IMR-90 (cell line): ENCODE data around the gene PIGW. TPM values are rescaled to one million over a fixed set of nuclear protein-coding genes. Genes with fewer than 3 reads are reported as not detected.

Source experiments
- ATAC-seq: fragments of 200-7000 bp; cut with Tn5 transposase; 2 replicates; pipeline ENCODE4 v1.9.1; 2020; ENCODE audit warnings: low read depth, mild to moderate bottlenecking, moderate library complexity
- BruUV-seq: library from RNA; stranded (reverse); fragments of 400-500 nt; replicated peaks from 2 replicates; lab custom pipeline; 2021; lab: Mats Ljungman, UMichigan
- CTCF ChIA-PET: fragments of 300-600 bp; formaldehyde crosslinking; extraction: SDS; loops from one replicate; lab custom pipeline; 2021; ENCODE audit warnings: antibody characterized with exemption; lab: Yijun Ruan, JAX
- POLR2A ChIA-PET: fragments of 300-600 bp; sonication (Branson Sonifier 250); formaldehyde crosslinking; loops from one replicate; lab custom pipeline; 2022; ENCODE audit warnings: antibody characterized with exemption; ENCODE audit not compliant: unreplicated experiment; lab: Charles Lee
- DNase-seq: peaks from one replicate; pipeline ENCODE4 v3.0.0; 2013
- H2AFZ ChIP-seq: replicated peaks from 2 replicates; pipeline ENCODE3; 2013; ENCODE audit warnings: low read length, mild to moderate bottlenecking; ENCODE audit not compliant: poor library complexity
- H2AK5ac ChIP-seq: 2 replicates; pipeline ENCODE4 v1.6.1; 2013; ENCODE audit warnings: low read depth, low read length, inconsistent platforms
- H2AK9ac ChIP-seq: replicated peaks from 2 replicates; pipeline ENCODE3; 2013; ENCODE audit warnings: mild to moderate bottlenecking, low read depth, low read length, moderate library complexity; ENCODE audit not compliant: poor library complexity
- H2BK120ac ChIP-seq: 2 replicates; pipeline ENCODE4 v1.6.1; 2013; ENCODE audit warnings: low read depth, low read length, inconsistent platforms
- H2BK15ac ChIP-seq: 3 replicates; pipeline ENCODE4 v1.6.1; 2013; ENCODE audit warnings: low read depth, low read length, inconsistent platforms
- H2BK20ac ChIP-seq: 2 replicates; pipeline ENCODE4 v1.6.1; 2013; ENCODE audit warnings: low read depth, mild to moderate bottlenecking, inconsistent platforms, low read length, moderate library complexity
- H2BK5ac ChIP-seq: 2 replicates; pipeline ENCODE4 v1.6.1; 2013; ENCODE audit warnings: mild to moderate bottlenecking, low read depth, low read length, inconsistent platforms; ENCODE audit not compliant: poor library complexity, severe bottlenecking
- H3K14ac ChIP-seq: replicated peaks from 2 replicates; pipeline ENCODE4 v1.6.1; 2013; ENCODE audit warnings: low read depth, low read length, inconsistent platforms
- H3K18ac ChIP-seq: 2 replicates; pipeline ENCODE4 v1.6.1; 2013; ENCODE audit warnings: low read depth, low read length, control low read depth
- H3K23ac ChIP-seq: 2 replicates; pipeline ENCODE4 v1.6.1; 2013; ENCODE audit warnings: low read depth, low read length, inconsistent platforms
- H3K27ac ChIP-seq: 2 replicates; pipeline ENCODE4 v1.5.1; 2013; ENCODE audit warnings: mild to moderate bottlenecking, control low read depth, low read length; ENCODE audit not compliant: insufficient read depth
- H3K27me3 ChIP-seq: 2 replicates; pipeline ENCODE4 v1.6.1; 2013; ENCODE audit warnings: low read length; ENCODE audit not compliant: control insufficient read depth, insufficient read depth
- H3K36me3 ChIP-seq: 2 replicates; pipeline ENCODE4 v1.6.1; 2013; ENCODE audit warnings: low read length, mixed read lengths; ENCODE audit not compliant: control insufficient read depth, insufficient read depth
- H3K4ac ChIP-seq: 2 replicates; pipeline ENCODE4 v1.6.1; 2013; ENCODE audit warnings: low read depth, low read length, inconsistent platforms
- H3K4me1 ChIP-seq: 2 replicates; pipeline ENCODE4 v1.6.1; 2013; ENCODE audit warnings: low read length, mixed read lengths; ENCODE audit not compliant: control insufficient read depth, insufficient read depth
- H3K4me2 ChIP-seq: 2 replicates; pipeline ENCODE4 v1.6.1; 2013; ENCODE audit warnings: low read depth, mild to moderate bottlenecking, control low read depth, low read length, moderate library complexity
- H3K4me3 ChIP-seq: 2 replicates; pipeline ENCODE4 v1.5.1; 2013; ENCODE audit warnings: low read depth, mild to moderate bottlenecking, control low read depth, low read length, moderate library complexity; ENCODE audit not compliant: insufficient read depth
- H3K56ac ChIP-seq: 2 replicates; pipeline ENCODE4 v1.6.1; 2013; ENCODE audit warnings: low read length, inconsistent platforms; ENCODE audit not compliant: insufficient read depth; ENCODE audit errors: extremely low read depth
- H3K79me1 ChIP-seq, 2 experiments: 2 replicates each; pipeline ENCODE4 v1.6.1; 2013; ENCODE audit warnings: low read length in 2 of 2, inconsistent platforms in 1 of 2, low read depth in 1 of 2
- H3K9ac ChIP-seq: 2 replicates; pipeline ENCODE4 v1.6.1; 2013; ENCODE audit warnings: low read depth, low read length, control low read depth
- H3K9me1 ChIP-seq: 2 replicates; pipeline ENCODE4 v1.6.1; 2013; ENCODE audit warnings: low read length, inconsistent platforms; ENCODE audit not compliant: insufficient read depth
- H3K9me3 ChIP-seq: 2 replicates; pipeline ENCODE4 v1.6.1; 2013; ENCODE audit warnings: low read length; ENCODE audit not compliant: control insufficient read depth, insufficient read depth
- H4K20me1 ChIP-seq: 2 replicates; pipeline ENCODE4 v1.6.1; 2013; ENCODE audit warnings: low read length, inconsistent platforms; ENCODE audit not compliant: insufficient read depth
- H4K5ac ChIP-seq: 2 replicates; pipeline ENCODE4 v1.6.1; 2013; ENCODE audit warnings: mild to moderate bottlenecking, low read depth, low read length, control low read depth
- H4K8ac ChIP-seq, 2 experiments: 2 replicates each; pipeline ENCODE4 v1.6.1; 2013; ENCODE audit warnings: low read depth in 2 of 2, low read length in 2 of 2, control low read depth in 1 of 2, inconsistent platforms in 1 of 2
- H4K91ac ChIP-seq: 2 replicates; pipeline ENCODE4 v1.6.1; 2013; ENCODE audit warnings: low read depth, low read length, inconsistent platforms; ENCODE audit not compliant: insufficient read depth
- BHLHE40 ChIP-seq: fragments of 150-350 bp; IDR thresholded peaks from 2 replicates; pipeline ENCODE4 v1.6.1; 2016; ENCODE audit warnings: mild to moderate bottlenecking, low read depth, low read length
- CEBPB ChIP-seq: IDR thresholded peaks from 2 replicates; pipeline ENCODE4 v1.6.1; 2012; ENCODE audit warnings: low read depth, low read length, improper control_type of control experiment
- MAFK ChIP-seq: IDR thresholded peaks from 2 replicates; pipeline ENCODE4 v1.6.1; 2012; ENCODE audit warnings: low read depth, low read length, improper control_type of control experiment
- MAZ ChIP-seq: IDR thresholded peaks from 2 replicates; pipeline ENCODE4 v1.6.1; 2012; ENCODE audit warnings: low read depth, mild to moderate bottlenecking, low read length, improper control_type of control experiment, moderate library complexity, borderline replicate concordance
- RCOR1 ChIP-seq: IDR thresholded peaks from 2 replicates; pipeline ENCODE4 v1.6.1; 2012; ENCODE audit warnings: mild to moderate bottlenecking, low read length, improper control_type of control experiment; ENCODE audit not compliant: insufficient replicate concordance
- WGBS, 2 experiments: methylation state at CpG; one replicate each; pipeline versions ENCODE4 v1.1.5 to v1.1.7; 2013; ENCODE audit warnings: missing lambda C conversion rate in 2 of 2; ENCODE audit not compliant: insufficient read length in 1 of 2; ENCODE audit errors: extremely low coverage in 2 of 2; 5-methylcytosine and 5-hydroxymethylcytosine counted together
- dilution Hi-C: fragments of 300-500 bp; cut with HindIII; formaldehyde crosslinking; loops from one replicate; pipeline ENCODE4 v1.14.3; 2018; ENCODE audit warnings: low sequenced_read_pairs; ENCODE audit not compliant: unreplicated experiment
- in situ Hi-C: fragments of 300-500 bp; cut with MboI; formaldehyde crosslinking; loops from 3 replicates; pipeline ENCODE4 v1.14.3; 2019; ENCODE audit warnings: low sequenced_read_pairs, inconsistent platforms, mixed read lengths
- intact Hi-C: fragments of 100-400 bp; cut with micrococcal nuclease; formaldehyde crosslinking; loops from 2 replicates; pipeline ENCODE4 v1.10.0; 2022
- polyA plus RNA-seq, 3 experiments: library from polyadenylated mRNA; depleted of rRNA; stranded (reverse); fragments of >200 nt; gene quantifications; 2 replicates each; pipeline ENCODE4 v1.2.3, GENCODE V29; 2012; ENCODE audit warnings: low replicate concordance in 1 of 3
- total RNA-seq: library from RNA; depleted of rRNA; stranded (reverse); fragments of >200 nt; gene quantifications from 2 replicates; pipeline ENCODE4 v1.2.3, GENCODE V29; 2012

The PIGW gene
- total and polyA plus RNA-seq, 2 of the 4 experiments (the other 2 are of a cell fraction): 4.5 to 5.5 TPM

GRCh38 chr17:36506831-36507230, 28.0 kb upstream of the PIGW start:
- BruUV-seq: no TSS peak
- Histone ChIP-seq H3K14ac (no peak overlapping the region), H3K56ac (no peak overlapping the region)

More at GRCh38 chr17:36506831-36507230, 28.0 kb upstream of the PIGW start:
- ATAC-seq: no peak
- no peak overlapping the region for H4K5ac ChIP-seq
- intact Hi-C loops (no loop called here), dilution Hi-C loops (no loop called here), in situ Hi-C loops (no loop called here)
- H3K4me2 ChIP-seq: no peak overlapping the region
- no peak overlapping the region for H4K91ac ChIP-seq
- H3K4me1 ChIP-seq: no peaks in the 10 kb centered on the region
- DNase-seq: no peak
- peaks cover 10% of the 10 kb centered on the region; the same call in 1 of the 2 replicates for H3K9me1 ChIP-seq
- H4K20me1 ChIP-seq: no peaks in the 10 kb centered on the region
- H2AFZ ChIP-seq: no peak overlapping the region
- H2BK120ac ChIP-seq: no peak overlapping the region
- no peak overlapping the region for H2BK20ac ChIP-seq
- ChIA-PET CTCF (no interaction called here), POLR2A (no interaction called here)
- no peak overlapping the region for H2AK5ac ChIP-seq
- no peak overlapping the region for H2AK9ac ChIP-seq
- 100% methylated on average over 3 of the region's 11 CpGs; no CpG with 5 or more reads in 1 of the 2 experiments for WGBS, 2 experiments
- H3K27me3 ChIP-seq: no peaks in the 10 kb centered on the region
- no peak overlapping the region for H2BK5ac ChIP-seq
- no peaks in the 10 kb centered on the region for H3K79me1 ChIP-seq
- H3K9me3 ChIP-seq: no peaks in the 10 kb centered on the region
- peaks cover 56% of the 10 kb centered on the region for H3K36me3 ChIP-seq
- H3K18ac ChIP-seq: no peak overlapping the region
- H3K4me3 ChIP-seq: no peak overlapping the region
- no peak overlapping the region for H2BK15ac ChIP-seq
- TF ChIP-seq BHLHE40: no peak
- TF ChIP-seq RCOR1: no peak
- no peak for TF ChIP-seq MAZ
- no peak for TF ChIP-seq MAFK
- TF ChIP-seq CEBPB: no peak
- H3K27ac ChIP-seq: no peak overlapping the region
- no peak overlapping the region for H3K9ac ChIP-seq
- no peak overlapping the region for H4K8ac ChIP-seq
- no peak overlapping the region for H3K23ac ChIP-seq
- no peak overlapping the region for H3K4ac ChIP-seq
